Subcutaneous abdominal adipose tissue (tissue), 5 donors: Measurements from ENCODE around the gene YPEL2.

Experiments
- H3K27ac ChIP-seq: one replicate; pipeline ENCODE4 v1.7.0; 2013; ENCODE audit warnings: low read depth, mild to moderate bottlenecking, inconsistent platforms, low read length, moderate library complexity
- H3K27me3 ChIP-seq, 5 donors: one replicate each; pipeline ENCODE4 v1.7.0; 2013; ENCODE audit warnings: low read length in 5 of 5, inconsistent platforms in 1 of 5; ENCODE audit not compliant: control insufficient read depth in 5 of 5, insufficient read depth in 4 of 5
- H3K36me3 ChIP-seq, 5 donors: one replicate each; pipeline ENCODE4 v1.7.0; 2013; ENCODE audit warnings: low read length in 5 of 5; ENCODE audit not compliant: control insufficient read depth in 5 of 5, insufficient read depth in 5 of 5
- H3K4me1 ChIP-seq, 5 donors: one replicate each; pipeline ENCODE4 v1.7.0; 2013; ENCODE audit warnings: low read length in 5 of 5, mild to moderate bottlenecking in 3 of 5, moderate library complexity in 1 of 5; ENCODE audit not compliant: control insufficient read depth in 5 of 5, insufficient read depth in 5 of 5
- H3K4me3 ChIP-seq, 5 donors: one replicate each; pipeline ENCODE4 v1.7.0; 2013; ENCODE audit warnings: low read length in 5 of 5, low read depth in 1 of 5
- H3K9ac ChIP-seq, 5 donors: one replicate each; pipeline ENCODE4 v1.7.0; 2013; ENCODE audit warnings: low read length in 5 of 5, mild to moderate bottlenecking in 4 of 5, moderate library complexity in 3 of 5
- H3K9me3 ChIP-seq, 5 donors: one replicate each; pipeline ENCODE4 v1.7.0; 2013; ENCODE audit warnings: low read length in 5 of 5; ENCODE audit not compliant: control insufficient read depth in 5 of 5
- donor health status: healthy.
- donor health status: healthy.
- donor health status: healthy.
- donor health status: healthy.
- donor health status: healthy.

Gene YPEL2

GRCh38 chr17:59355702-59356325, 24.4 kb downstream of the YPEL2 start:
- Histone ChIP-seq H3K4me1 (peaks cover 6 to 34% (median 22%) of the 10 kb centered on the region in 5 donors), H3K9me3 (no peaks in the 10 kb centered on the region), H3K27me3 (no peaks in the 10 kb centered on the region), H3K36me3 (peaks cover 9 to 43% (median 30%) of the 10 kb centered on the region in 5 donors), H3K9ac (no peak overlapping the region), H3K27ac (peak overlapping the region; percentile 25), H3K4me3 (no peak overlapping the region)

GRCh38 chr17:59356543-59357218, 25.2 kb downstream of the YPEL2 start:
- H3K36me3 ChIP-seq: peaks cover 9 to 43% (median 30%) of the 10 kb centered on the region in 5 donors
- peaks cover 10 to 38% (median 30%) of the 10 kb centered on the region in 5 donors for H3K4me1 ChIP-seq
- no peaks in the 10 kb centered on the region for H3K27me3 ChIP-seq
- no peaks in the 10 kb centered on the region for H3K9me3 ChIP-seq
- peak overlapping the region; percentile 25 for H3K27ac ChIP-seq
- no peak overlapping the region for H3K9ac ChIP-seq
- no peak overlapping the region for H3K4me3 ChIP-seq

GRCh38 chr17:59357219-59357697, 25.8 kb downstream of the YPEL2 start:
- Histone ChIP-seq H3K4me1 (peaks cover 14 to 39% (median 36%) of the 10 kb centered on the region in 5 donors), H3K4me3 (no peak overlapping the region)

GRCh38 chr17:59357929-59358328, 26.5 kb downstream of the YPEL2 start:
- H3K27ac ChIP-seq: peak overlapping the region; percentile 25
- peaks cover 9 to 43% (median 30%) of the 10 kb centered on the region in 5 donors for H3K36me3 ChIP-seq
- no peak overlapping the region for H3K4me3 ChIP-seq
- no peaks in the 10 kb centered on the region for H3K27me3 ChIP-seq
- no peaks in the 10 kb centered on the region for H3K9me3 ChIP-seq
- H3K4me1 ChIP-seq: peaks cover 19 to 42% (median 39%) of the 10 kb centered on the region in 5 donors
- H3K9ac ChIP-seq: no peak overlapping the region

More at GRCh38 chr17:59357219-59357697, 25.8 kb downstream of the YPEL2 start:
- Histone ChIP-seq H3K27me3 (no peaks in the 10 kb centered on the region), H3K27ac (peak overlapping the region; percentile 25), H3K36me3 (peaks cover 9 to 43% (median 30%) of the 10 kb centered on the region in 5 donors), H3K9me3 (no peaks in the 10 kb centered on the region), H3K9ac (no peak overlapping the region)

- H3K9ac ChIP-seq: peak overlapping the region in 2 of 5 donors; percentile 25 to 45
- peak overlapping the region; percentile 83 for H3K27ac ChIP-seq
- H3K4me1 ChIP-seq: peaks cover 23 to 53% (median 49%) of the 10 kb centered on the region in 5 donors
- no peak overlapping the region for H3K4me3 ChIP-seq
- no peaks in the 10 kb centered on the region for H3K9me3 ChIP-seq
- no peaks in the 10 kb centered on the region for H3K27me3 ChIP-seq
- peaks cover 1 to 12% (median 6%) of the 10 kb centered on the region in 5 donors for H3K36me3 ChIP-seq
Observed at GRCh38 chr17:59361386-59361785, 29.9 kb downstream of the YPEL2 start.

GRCh38 chr17:59361916-59362810, 30.7 kb downstream of the YPEL2 start:
- peak overlapping the region in 2 of 5 donors; percentile 25 to 45 for H3K9ac ChIP-seq
- peak overlapping the region; percentile 83 for H3K27ac ChIP-seq
- peaks cover 0 to 7% (median 2%) of the 10 kb centered on the region in 5 donors for H3K36me3 ChIP-seq
- H3K27me3 ChIP-seq: no peaks in the 10 kb centered on the region
- no peaks in the 10 kb centered on the region for H3K9me3 ChIP-seq
- H3K4me3 ChIP-seq: peak overlapping the region in 1 of 5 donors; percentile 19
- H3K4me1 ChIP-seq: peaks cover 28 to 59% (median 57%) of the 10 kb centered on the region in 5 donors

- Histone ChIP-seq H3K4me3 (peak overlapping the region in 1 of 5 donors; percentile 19), H3K9me3 (no peaks in the 10 kb centered on the region), H3K9ac (no peak overlapping the region), H3K27me3 (no peaks in the 10 kb centered on the region), H3K4me1 (peaks cover 31 to 66% (median 63%) of the 10 kb centered on the region in 5 donors), H3K27ac (peak overlapping the region; percentile 83), H3K36me3 (peaks cover 0 to 7% (median 2%) of the 10 kb centered on the region in 5 donors)
Observed at GRCh38 chr17:59362811-59363205, 31.4 kb downstream of the YPEL2 start.

GRCh38 chr17:59365383-59365981, 34.0 kb downstream of the YPEL2 start:
- H3K36me3 ChIP-seq: peaks cover 0 to 2% (median under 1%) of the 10 kb centered on the region in 5 donors
- no peaks in the 10 kb centered on the region for H3K9me3 ChIP-seq
- peaks cover 36 to 88% (median 88%) of the 10 kb centered on the region in 5 donors for H3K4me1 ChIP-seq
- H3K27ac ChIP-seq: peak overlapping the region; percentile 93
- H3K4me3 ChIP-seq: peak overlapping the region in 2 of 5 donors; percentile 40 to 42
- H3K9ac ChIP-seq: peak overlapping the region in 4 of 5 donors; percentile 50 to 79 (median 67)
- no peaks in the 10 kb centered on the region for H3K27me3 ChIP-seq

- H3K36me3 ChIP-seq: peaks cover 0 to 2% (median 0%) of the 10 kb centered on the region in 5 donors
- no peaks in the 10 kb centered on the region for H3K27me3 ChIP-seq
- H3K27ac ChIP-seq: peak overlapping the region; percentile 93
- peak overlapping the region in 3 of 5 donors; percentile 23 to 42 (median 40) for H3K4me3 ChIP-seq
- H3K4me1 ChIP-seq: peaks cover 39 to 90% (median 90%) of the 10 kb centered on the region in 5 donors
- H3K9ac ChIP-seq: peak overlapping the region; percentile 41 to 79 (median 68)
- no peaks in the 10 kb centered on the region for H3K9me3 ChIP-seq
Observed at GRCh38 chr17:59366040-59366757, 34.7 kb downstream of the YPEL2 start.
